Coronary artery (tissue), 2 donors: ENCODE data around the gene ARID2.

Source experiments
- DNase-seq: peaks from one replicate; pipeline ENCODE4 v3.0.0-alpha.2; 2017; ENCODE audit warnings: low spot score
- H3K27ac ChIP-seq, 2 donors: fragments of 200-600 bp; sonication (generic); one replicate each; pipeline ENCODE4 v1.5.1; 2016 to 2019
- H3K4me3 ChIP-seq: fragments of 200-600 bp; sonication (generic); 2 replicates; pipeline ENCODE4 v1.5.1; 2016; ENCODE audit warnings: mild to moderate bottlenecking, moderate library complexity
- CTCF ChIP-seq: fragments of 200-600 bp; sonication (generic); IDR thresholded peaks from one replicate; pipeline ENCODE4 v1.5.1; 2019; ENCODE audit warnings: antibody characterized with exemption

ARID2 gene

GRCh38 chr12:45883187-45883586 is 153.7 kb downstream of the ARID2 start:
- TF ChIP-seq CTCF = no peak
- Histone ChIP-seq H3K4me3 (no peak overlapping the region), H3K27ac (no peak overlapping the region)
- no peak for DNase-seq

GRCh38 chr12:45886685-45887084 is 157.2 kb downstream of the ARID2 start:
- TF ChIP-seq CTCF = no peak
- no peak for DNase-seq
- H3K4me3 ChIP-seq = no peak overlapping the region
- no peak overlapping the region for H3K27ac ChIP-seq

- no peak for TF ChIP-seq CTCF
- no peak for DNase-seq
- Histone ChIP-seq H3K4me3 (no peak overlapping the region), H3K27ac (no peak overlapping the region)
Measured at GRCh38 chr12:45887544-45887943, 158.0 kb downstream of the ARID2 start.

GRCh38 chr12:45890276-45890675 is 160.8 kb downstream of the ARID2 start:
- Histone ChIP-seq H3K4me3 (no peak overlapping the region), H3K27ac (no peak overlapping the region)
- DNase-seq = no peak
- no peak for TF ChIP-seq CTCF

- DNase-seq = no peak
- H3K4me3 ChIP-seq = no peak overlapping the region
- no peak overlapping the region for H3K27ac ChIP-seq
- no peak for TF ChIP-seq CTCF
Measured at GRCh38 chr12:45893240-45893639, 163.7 kb downstream of the ARID2 start.

GRCh38 chr12:45895961-45896360 is 166.5 kb downstream of the ARID2 start:
- no peak for DNase-seq
- no peak for TF ChIP-seq CTCF
- Histone ChIP-seq H3K4me3 (no peak overlapping the region), H3K27ac (no peak overlapping the region)

- Histone ChIP-seq H3K4me3 (no peak overlapping the region), H3K27ac (no peak overlapping the region)
- DNase-seq = no peak
- TF ChIP-seq CTCF = no peak
Measured at GRCh38 chr12:45898094-45898493, 168.6 kb downstream of the ARID2 start.
